ENCODE data around the gene ENO2. TPM values are rescaled to one million over a fixed set of nuclear protein-coding genes. Genes with fewer than 3 reads are reported as not detected.

ENO2 gene
- total RNA-seq, 2 donors from 2014 or later = 264 to 314 TPM

DNA sequence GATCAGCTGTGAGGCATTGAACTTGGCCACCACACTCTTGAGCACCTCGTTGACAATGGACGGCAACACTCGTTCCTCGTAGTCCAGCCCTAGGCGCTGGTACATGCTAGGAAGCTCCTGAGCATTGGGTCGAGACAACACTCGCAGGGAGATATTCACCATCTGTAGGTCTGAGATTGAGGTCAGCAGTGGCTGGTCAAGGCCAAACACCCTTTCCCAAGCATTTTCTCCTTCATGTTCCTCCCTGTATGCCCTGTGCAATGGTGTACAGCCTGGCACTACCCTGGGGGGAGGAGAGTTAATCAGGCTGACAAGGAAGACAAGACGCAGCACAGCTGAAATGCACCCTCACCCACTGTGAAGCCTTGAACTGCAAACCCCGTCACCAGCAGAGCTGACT lies 54.0 kb downstream of the ENO2 start:
- no peak for ATAC-seq
- H3K36me3 Mint-ChIP-seq = peaks cover 53 to 62% of the 10 kb centered on the region in 2 donors

DNA sequence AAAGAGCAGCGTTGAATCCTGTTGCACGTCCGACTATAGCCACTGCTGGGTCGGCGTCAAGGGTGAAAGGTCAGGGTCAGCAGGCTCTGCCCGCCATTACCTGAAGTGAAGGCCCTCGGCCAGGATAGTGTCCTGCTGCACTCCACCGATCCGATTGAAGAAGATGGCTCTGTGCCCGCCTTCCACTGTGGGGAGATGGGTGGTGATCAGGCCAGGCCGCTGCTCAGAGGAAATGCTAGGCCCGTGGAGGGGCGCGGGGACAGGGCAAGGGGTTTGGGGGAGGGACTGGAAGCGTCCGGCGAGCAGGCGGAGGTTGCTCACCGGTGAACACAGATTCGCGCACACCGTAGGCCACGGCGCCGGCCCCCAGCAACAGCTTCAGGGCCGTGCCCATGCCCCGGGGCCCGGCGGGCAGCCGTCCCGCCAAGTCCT lies 55.7 kb downstream of the ENO2 start:
- peaks cover 52 to 68% of the 10 kb centered on the region in 2 donors for H3K36me3 Mint-ChIP-seq

More for the DNA sequence above, 54.0 kb downstream of the ENO2 start:
- no peaks in the 10 kb centered on the region for H3K9me3 Mint-ChIP-seq
- H3K27ac Mint-ChIP-seq = peak overlapping the region; percentile 90 to 100
- DNase-seq (ENCODE audit: low spot score in 2 of 2) = no peak

More for the DNA sequence above, 55.7 kb downstream of the ENO2 start:
- H3K27ac Mint-ChIP-seq = peak overlapping the region; percentile 90 to 100
- H3K9me3 Mint-ChIP-seq = no peaks in the 10 kb centered on the region
- DNase-seq (ENCODE audit: low spot score in 2 of 2) (no peak), ATAC-seq (peak; percentile 13 to 41)

Other genes starting within 250 kb of the ENO2 start
- 10 to 100 TPM; 77.1 to 92.6 TPM for gene ZNF384, start 225.2 kb upstream of the ENO2 start, total RNA-seq
- 1 to 10 TPM in 1 of 2 donors, not detected in 1; 1.3 TPM for gene PIANP, start 213.8 kb upstream of the ENO2 start, total RNA-seq
- gene COPS7A, start 190.5 kb upstream of the ENO2 start, total RNA-seq = 10 to 100 TPM; 34.2 to 42.9 TPM
- gene MLF2, start 161.4 kb upstream of the ENO2 start, total RNA-seq = 100 to 1,000 TPM; 149 to 275 TPM
- 100 to 1,000 TPM in 1 of 2 donors, 10 to 100 TPM in 1; 76.0 to 163 TPM for gene PTMS, start 148.2 kb upstream of the ENO2 start, total RNA-seq
- 100 to 1,000 TPM in 1 of 2 donors, 10 to 100 TPM in 1; 71.3 to 117 TPM for gene LAG3, start 142.1 kb upstream of the ENO2 start, total RNA-seq
- gene CD4, start 125.1 kb upstream of the ENO2 start, total RNA-seq = 100 to 1,000 TPM; 165 to 244 TPM
- under 1 TPM; 0.46 to 0.60 TPM for gene GPR162, start 92.8 kb upstream of the ENO2 start, total RNA-seq
- gene P3H3, start 86.2 kb upstream of the ENO2 start, total RNA-seq = 1 to 10 TPM in 1 of 2 donors, under 1 TPM in 1; 0.82 to 3.0 TPM
- gene GNB3, start 73.7 kb upstream of the ENO2 start, total RNA-seq = 1 to 10 TPM in 1 of 2 donors, under 1 TPM in 1; 0.25 to 1.8 TPM
- 100 to 1,000 TPM; 110 to 147 TPM for gene CDCA3, start 63.3 kb upstream of the ENO2 start, total RNA-seq
- gene USP5, start 62.4 kb upstream of the ENO2 start, total RNA-seq = 100 to 1,000 TPM; 132 to 166 TPM
- gene TPI1, start 47.0 kb upstream of the ENO2 start, total RNA-seq = 1,000 to 10,000 TPM in 1 of 2 donors, 100 to 1,000 TPM in 1; 694 to 1,875 TPM
- gene SPSB2, start 41.3 kb upstream of the ENO2 start, total RNA-seq = 10 to 100 TPM in 1 of 2 donors, 1 to 10 TPM in 1; 1.4 to 11.7 TPM
- 10 to 100 TPM in 1 of 2 donors, 1 to 10 TPM in 1; 4.0 to 10.7 TPM for gene LRRC23, start 9.8 kb upstream of the ENO2 start, total RNA-seq
- 10 to 100 TPM; 29.9 to 73.5 TPM for gene ATN1, start 13.4 kb downstream of the ENO2 start, total RNA-seq
- not detected for gene RNU7-1, start 29.2 kb downstream of the ENO2 start, total RNA-seq
- gene C12orf57, start 29.4 kb downstream of the ENO2 start, total RNA-seq = 100 to 1,000 TPM; 229 to 609 TPM
- 100 to 1,000 TPM; 320 to 609 TPM for gene PTPN6, start 36.8 kb downstream of the ENO2 start, total RNA-seq
- 100 to 1,000 TPM; 387 to 423 TPM for gene PHB2, start 56.1 kb downstream of the ENO2 start, total RNA-seq
- gene EMG1, start 56.3 kb downstream of the ENO2 start, total RNA-seq = 10 to 100 TPM; 69.0 to 76.3 TPM
- gene LPCAT3, start 103.9 kb downstream of the ENO2 start, total RNA-seq = 10 to 100 TPM; 22.0 to 31.9 TPM
- gene C1S, start 146.1 kb downstream of the ENO2 start, total RNA-seq = 10 to 100 TPM in 1 of 2 donors, 1 to 10 TPM in 1; 4.8 to 21.9 TPM
- gene C1R, start 177.9 kb downstream of the ENO2 start, total RNA-seq = 1 to 10 TPM; 3.9 to 5.6 TPM
- gene C1RL, start 194.6 kb downstream of the ENO2 start, total RNA-seq = 10 to 100 TPM; 18.6 to 21.8 TPM
- gene RBP5, start 214.3 kb downstream of the ENO2 start, total RNA-seq = not detected
- gene CLSTN3, start 215.8 kb downstream of the ENO2 start, total RNA-seq = 10 to 100 TPM; 36.8 to 57.0 TPM

Data from activated naive CD4-positive, alpha-beta T cell treated with anti-CD3 and anti-CD28 coated beads, Interleukin-2, amount 50 U/mL, for 72 hours (primary cell).